Ectodermal cell (in vitro differentiated cells): ENCODE data around the gene ABCB9.

Source experiments
- H3K27ac ChIP-seq: 2 replicates; pipeline ENCODE4 v1.7.0; 2013; ENCODE audit warnings: mild to moderate bottlenecking, low read depth, low read length; ENCODE audit not compliant: insufficient read depth, poor library complexity, severe bottlenecking
- H3K27me3 ChIP-seq: 2 replicates; pipeline ENCODE4 v1.7.0; 2013; ENCODE audit warnings: mild to moderate bottlenecking, low read length; ENCODE audit not compliant: insufficient read depth, control insufficient read depth, poor library complexity, severe bottlenecking
- H3K36me3 ChIP-seq: one replicate; pipeline ENCODE4 v1.7.0; 2013; ENCODE audit warnings: low read length; ENCODE audit not compliant: control insufficient read depth, insufficient read depth
- H3K4me1 ChIP-seq: one replicate; pipeline ENCODE4 v1.7.0; 2013; ENCODE audit warnings: low read length; ENCODE audit not compliant: control insufficient read depth, insufficient read depth
- H3K4me3 ChIP-seq: 2 replicates; pipeline ENCODE4 v1.7.0; 2013; ENCODE audit warnings: low read depth, low read length, control low read depth; ENCODE audit not compliant: insufficient read depth
- H3K9me3 ChIP-seq: 2 replicates; pipeline ENCODE4 v1.7.0; 2013; ENCODE audit warnings: mild to moderate bottlenecking, low read length, moderate library complexity; ENCODE audit not compliant: control insufficient read depth
- WGBS, 2 experiments: methylation state at CpG; one replicate each; pipeline ENCODE4 v1.1.7; 2013; ENCODE audit warnings: missing lambda C conversion rate in 2 of 2; 5-methylcytosine and 5-hydroxymethylcytosine counted together

Gene ABCB9

DNA sequence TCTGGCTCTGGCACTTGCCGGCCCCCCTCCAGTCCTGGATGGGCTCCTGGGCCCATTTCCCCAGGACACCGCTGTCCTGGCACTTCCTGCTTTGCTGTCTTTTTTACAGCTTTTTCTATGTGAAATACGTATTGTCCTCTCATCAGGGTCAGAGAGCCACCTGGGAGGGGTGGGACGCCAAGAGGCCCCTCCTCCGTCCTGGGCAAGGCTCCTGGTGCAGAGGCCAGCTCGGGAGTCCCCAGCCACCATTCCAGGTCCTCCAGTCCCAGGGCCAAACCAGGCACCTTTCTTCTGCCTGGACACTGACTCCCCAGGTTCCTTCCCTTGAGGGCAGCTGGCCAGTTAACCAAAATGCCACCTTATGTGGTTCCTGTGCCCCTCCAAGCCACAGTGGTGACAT is 37.0 kb upstream of the ABCB9 start:
- Histone ChIP-seq H3K9me3 (no peaks in the 10 kb centered on the region), H3K4me3 (no peak overlapping the region), H3K27ac (no peak overlapping the region), H3K36me3 (no peaks in the 10 kb centered on the region), H3K27me3 (no peaks in the 10 kb centered on the region), H3K4me1 (no peaks in the 10 kb centered on the region)
- WGBS, 2 experiments, result 87 to 89% methylated on average over 6 of the region's 6 CpGs

GRCh38 chr12:123001464-123001863 is 35.2 kb upstream of the ABCB9 start:
- Histone ChIP-seq H3K9me3 (no peaks in the 10 kb centered on the region), H3K36me3 (no peaks in the 10 kb centered on the region), H3K27me3 (no peaks in the 10 kb centered on the region), H3K27ac (no peak overlapping the region), H3K4me1 (no peaks in the 10 kb centered on the region), H3K4me3 (no peak overlapping the region)
- WGBS, 2 experiments, result 92 to 95% methylated on average over 3 of the region's 3 CpGs

DNA sequence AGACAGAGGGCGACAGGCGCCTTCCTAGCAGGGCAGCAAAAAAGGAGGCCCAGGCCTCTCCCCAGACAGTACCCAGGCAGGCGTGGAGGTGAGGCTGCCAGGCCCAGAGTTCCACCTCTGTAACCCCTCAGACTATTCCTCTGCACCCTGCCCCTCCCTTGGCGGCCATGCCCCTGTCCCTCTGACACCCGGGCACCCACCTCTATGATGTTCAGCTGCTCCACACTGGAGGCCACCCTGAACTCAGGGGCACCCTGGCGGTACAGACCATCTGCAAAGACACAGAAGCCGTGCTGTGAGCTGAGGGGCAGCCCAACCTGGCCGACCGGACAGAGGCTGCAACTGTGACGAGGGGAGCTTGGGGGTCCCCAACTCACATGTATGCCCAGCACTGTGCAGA is 34.3 kb upstream of the ABCB9 start:
- Histone ChIP-seq H3K9me3 (no peaks in the 10 kb centered on the region), H3K27me3 (no peaks in the 10 kb centered on the region), H3K27ac (no peak overlapping the region), H3K4me1 (no peaks in the 10 kb centered on the region), H3K4me3 (no peak overlapping the region), H3K36me3 (no peaks in the 10 kb centered on the region)
- WGBS, 2 experiments, result 93 to 94% methylated on average over 10 of the region's 10 CpGs

DNA sequence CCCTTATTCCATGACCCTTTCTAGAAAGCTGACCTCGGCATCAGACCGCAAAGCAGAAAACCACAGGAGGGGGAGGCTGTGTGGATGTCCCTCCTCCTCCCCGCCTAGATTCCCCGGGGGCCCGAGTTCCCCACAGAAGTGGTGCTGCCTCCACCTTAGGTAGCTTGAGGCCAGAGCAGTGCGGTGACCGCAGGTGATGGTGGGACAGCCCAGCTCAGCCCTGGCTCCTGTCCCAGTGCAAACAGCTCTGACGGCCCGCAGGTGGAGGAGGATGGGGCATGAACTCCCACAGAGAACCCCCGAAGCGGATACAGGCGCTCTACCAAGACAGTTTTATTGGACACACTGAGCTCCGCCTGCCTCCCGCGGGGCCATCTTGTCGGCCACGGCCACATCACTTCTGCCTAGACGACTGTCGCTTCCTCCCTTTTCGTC is 33.7 kb upstream of the ABCB9 start:
- H3K4me3 ChIP-seq, result no peak overlapping the region
- H3K9me3 ChIP-seq, result no peaks in the 10 kb centered on the region
- no peaks in the 10 kb centered on the region for H3K36me3 ChIP-seq
- H3K27ac ChIP-seq, result no peak overlapping the region
- no peaks in the 10 kb centered on the region for H3K27me3 ChIP-seq
- H3K4me1 ChIP-seq, result no peaks in the 10 kb centered on the region
- 90 to 92% methylated on average over 20 of the region's 20 CpGs for WGBS, 2 experiments

GRCh38 chr12:122999196-122999946 is 33.1 kb upstream of the ABCB9 start:
- 90 to 95% methylated on average over 7 to 8 of the region's 8 CpGs for WGBS, 2 experiments
- Histone ChIP-seq H3K4me3 (no peak overlapping the region), H3K27ac (no peak overlapping the region), H3K4me1 (no peaks in the 10 kb centered on the region), H3K36me3 (no peaks in the 10 kb centered on the region), H3K27me3 (no peaks in the 10 kb centered on the region), H3K9me3 (no peaks in the 10 kb centered on the region)

DNA sequence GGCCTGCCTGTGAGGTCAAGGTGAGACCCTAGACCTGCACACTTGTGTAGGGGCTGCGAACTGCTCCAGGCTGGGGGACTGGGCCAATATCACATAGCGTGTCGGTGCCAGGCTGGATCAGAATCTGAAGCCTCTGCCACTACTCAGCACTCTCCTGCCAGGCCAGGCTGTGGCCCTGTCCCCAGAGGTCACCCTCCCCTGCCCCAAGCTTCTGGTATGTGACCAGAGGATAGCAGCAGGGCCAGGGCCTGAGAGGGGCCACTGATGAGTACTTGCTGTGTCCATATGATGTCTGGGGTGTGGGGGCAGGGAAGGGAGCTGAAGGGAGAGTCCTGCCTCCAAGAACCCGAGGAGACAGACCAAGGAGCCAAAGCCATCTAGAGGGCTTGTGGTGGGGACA is 32.1 kb upstream of the ABCB9 start:
- no peaks in the 10 kb centered on the region for H3K27me3 ChIP-seq
- no peaks in the 10 kb centered on the region for H3K4me1 ChIP-seq
- H3K36me3 ChIP-seq, result no peaks in the 10 kb centered on the region
- H3K9me3 ChIP-seq, result no peaks in the 10 kb centered on the region
- H3K4me3 ChIP-seq, result no peak overlapping the region
- 90 to 92% methylated on average over 4 of the region's 4 CpGs for WGBS, 2 experiments
- no peak overlapping the region for H3K27ac ChIP-seq

DNA sequence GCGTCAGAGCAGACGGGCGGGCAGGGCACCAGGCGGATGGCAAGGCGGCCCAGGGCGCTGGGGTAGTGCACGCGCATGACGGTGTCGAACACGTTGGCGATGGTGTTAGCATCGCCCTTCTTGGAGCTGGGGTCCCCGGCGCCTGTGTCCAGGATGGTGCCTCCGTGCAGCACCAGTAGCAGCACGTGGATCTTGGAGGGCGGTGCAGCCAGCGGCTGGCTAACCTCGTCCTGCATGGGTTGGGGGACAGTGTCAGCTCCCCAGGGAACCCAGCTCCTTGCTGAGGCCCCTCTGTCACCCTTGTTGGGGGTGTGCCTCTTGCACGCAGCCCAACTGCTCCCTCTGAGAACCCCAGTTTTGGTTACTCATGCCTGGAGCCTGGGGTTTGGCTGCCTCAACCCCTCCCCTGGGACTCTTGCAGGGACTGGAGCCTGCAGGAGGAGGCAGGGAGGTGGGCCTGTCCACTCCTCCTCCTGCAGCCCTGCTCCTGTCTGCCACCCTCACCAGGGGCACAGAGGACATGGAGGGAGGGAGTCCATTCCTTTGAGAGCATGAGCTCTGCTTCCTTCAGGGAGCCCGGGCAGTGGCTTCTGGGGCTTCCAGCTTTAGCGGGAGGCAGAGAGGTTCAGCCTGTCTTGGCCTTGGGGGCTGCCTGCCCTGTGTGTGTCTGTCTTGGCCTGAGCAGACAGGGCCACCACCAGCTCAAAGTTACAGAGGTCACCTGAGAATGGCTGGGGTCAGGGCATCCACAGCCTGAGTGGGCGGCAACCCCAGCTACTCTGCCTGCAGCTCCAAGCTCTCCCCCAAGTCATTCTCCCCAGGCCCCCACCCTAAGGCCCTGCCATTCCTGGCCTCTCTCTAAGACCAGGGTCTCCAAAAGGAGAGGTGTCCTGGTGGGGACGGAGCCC is 31.3 kb upstream of the ABCB9 start:
- H3K9me3 ChIP-seq, result no peaks in the 10 kb centered on the region
- no peak overlapping the region for H3K27ac ChIP-seq
- H3K36me3 ChIP-seq, result no peaks in the 10 kb centered on the region
- 94 to 96% methylated on average over 25 of the region's 25 CpGs for WGBS, 2 experiments
- H3K27me3 ChIP-seq, result no peaks in the 10 kb centered on the region
- H3K4me3 ChIP-seq, result no peak overlapping the region
- no peaks in the 10 kb centered on the region for H3K4me1 ChIP-seq

DNA sequence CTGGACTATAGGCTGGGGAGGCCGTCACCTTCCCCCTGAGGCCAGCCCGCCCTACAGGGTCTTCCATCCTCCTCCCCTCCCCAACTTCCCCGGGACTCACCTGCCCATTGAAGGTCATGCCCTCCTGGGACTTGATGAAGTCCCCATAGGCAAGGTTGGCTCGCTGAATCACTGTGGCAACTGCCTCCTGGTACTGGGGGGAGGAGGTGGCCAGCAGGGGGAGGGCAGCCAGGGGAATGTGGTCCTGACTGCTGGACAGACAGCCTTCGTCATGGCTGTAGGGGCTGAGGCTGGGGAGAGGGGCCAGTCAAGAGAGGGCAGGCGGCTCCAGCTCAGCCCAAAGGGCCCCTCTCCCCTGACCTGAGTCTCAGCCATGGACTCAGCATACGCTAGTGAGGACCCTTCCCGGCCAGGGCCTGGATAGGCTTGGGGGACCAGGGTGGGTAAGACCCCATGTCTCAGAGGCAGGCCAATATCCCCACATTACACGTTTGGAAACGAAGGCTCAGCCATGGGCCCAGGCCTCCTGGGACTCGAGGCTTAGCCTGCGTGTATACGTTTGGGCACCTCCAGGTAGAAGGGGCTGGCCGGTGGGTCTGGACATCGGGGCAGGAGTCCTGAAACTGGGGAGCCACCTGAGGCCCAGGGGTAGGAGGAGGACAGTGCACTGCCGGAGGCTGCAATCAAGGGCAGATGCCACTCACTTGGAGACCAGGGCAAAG is 30.5 kb upstream of the ABCB9 start:
- Histone ChIP-seq H3K4me3 (no peak overlapping the region), H3K27me3 (no peaks in the 10 kb centered on the region), H3K4me1 (no peaks in the 10 kb centered on the region), H3K27ac (no peak overlapping the region), H3K9me3 (no peaks in the 10 kb centered on the region), H3K36me3 (no peaks in the 10 kb centered on the region)
- 94 to 95% methylated on average over 16 of the region's 16 CpGs for WGBS, 2 experiments

- no peaks in the 10 kb centered on the region for H3K4me1 ChIP-seq
- H3K27me3 ChIP-seq, result no peaks in the 10 kb centered on the region
- no peak overlapping the region for H3K4me3 ChIP-seq
- no peaks in the 10 kb centered on the region for H3K9me3 ChIP-seq
- no peaks in the 10 kb centered on the region for H3K36me3 ChIP-seq
- H3K27ac ChIP-seq, result no peak overlapping the region
- 93 to 94% methylated on average over 7 of the region's 7 CpGs for WGBS, 2 experiments
Observed at GRCh38 chr12:122996188-122996601, 29.9 kb upstream of the ABCB9 start.
